GM18909 (cell line): ENCODE measurements around the gene EFHD2.
A peak's percentile ranks its signal among the peaks of the same experiment; 100 is the strongest.
"Not testable (repeated sequence)": the region's sequence is repeated elsewhere in the genome, so short reads cannot be mapped to it uniquely, and the experiment has no call there.

Experiments
- ATAC-seq: cut with Tn5 transposase; IDR thresholded peaks from one replicate; pipeline ENCODE4 v1.9.1; 2021; ENCODE audit warnings: mild to moderate bottlenecking; ENCODE audit not compliant: unreplicated experiment, poor library complexity

The EFHD2 gene

GRCh38 chr1:15409388-15410222 lies at the start of gene EFHD2:
Gene EFHD2 (plus strand): TSS chr1:15409888. CDS start chr1:15409972, 84 bp downstream.
- ATAC-seq: peak; percentile 76

- ATAC-seq: no peak
Measured at GRCh38 chr1:15360700-15361099, 49.0 kb upstream of the EFHD2 start.

- no peak for ATAC-seq
Measured at GRCh38 chr1:15362096-15362736, 47.5 kb upstream of the EFHD2 start.

- no peak for ATAC-seq
Measured at GRCh38 chr1:15362737-15363128, 47.0 kb upstream of the EFHD2 start.

GRCh38 chr1:15364740-15365139 lies 44.9 kb upstream of the EFHD2 start:
- ATAC-seq: no peak

GRCh38 chr1:15368888-15369287 lies 40.8 kb upstream of the EFHD2 start:
- no peak for ATAC-seq

GRCh38 chr1:15370268-15370667 lies 39.4 kb upstream of the EFHD2 start:
- ATAC-seq: no peak

- ATAC-seq: no peak
Measured at GRCh38 chr1:15370781-15371520, 38.7 kb upstream of the EFHD2 start.

GRCh38 chr1:15371610-15372545 lies 37.8 kb upstream of the EFHD2 start:
- ATAC-seq: no peak

- no peak for ATAC-seq
Measured at GRCh38 chr1:15378729-15379128, 31.0 kb upstream of the EFHD2 start.

GRCh38 chr1:15379151-15379550 lies 30.5 kb upstream of the EFHD2 start:
- ATAC-seq: not testable (repeated sequence)

GRCh38 chr1:15380601-15381508 lies 28.8 kb upstream of the EFHD2 start:
- ATAC-seq: no peak

- no peak for ATAC-seq
Measured at GRCh38 chr1:15381805-15382204, 27.9 kb upstream of the EFHD2 start.

GRCh38 chr1:15382601-15383518 lies 26.8 kb upstream of the EFHD2 start:
- no peak for ATAC-seq

GRCh38 chr1:15383810-15384209 lies 25.9 kb upstream of the EFHD2 start:
- no peak for ATAC-seq

GRCh38 chr1:15384301-15384901 lies 25.3 kb upstream of the EFHD2 start:
- no peak for ATAC-seq

GRCh38 chr1:15385420-15385819 lies 24.3 kb upstream of the EFHD2 start:
- ATAC-seq: no peak
